T-helper 22 cell (primary cell): ENCODE results near the gene DHX9.

Experiments used
- DNase-seq: peaks from one replicate; pipeline ENCODE4 v3.0.0-alpha.2; 2020; ENCODE audit warnings: low read depth

The DHX9 gene

GRCh38 chr1:182841368-182841988 is 2.3 kb downstream of the DHX9 start:
- DNase-seq = no peak

GRCh38 chr1:182842265-182842664 is 3.1 kb downstream of the DHX9 start:
- no peak for DNase-seq

- no peak for DNase-seq
Observed at GRCh38 chr1:182845379-182845778, 6.2 kb downstream of the DHX9 start.

GRCh38 chr1:182845894-182846293 is 6.7 kb downstream of the DHX9 start:
- no peak for DNase-seq

- DNase-seq = no peak
Observed at GRCh38 chr1:182847105-182847504, 8.0 kb downstream of the DHX9 start.

GRCh38 chr1:182848736-182849135 is 9.6 kb downstream of the DHX9 start:
- no peak for DNase-seq

GRCh38 chr1:182850319-182850718 is 11.2 kb downstream of the DHX9 start:
- DNase-seq = no peak

GRCh38 chr1:182851825-182852224 is 12.7 kb downstream of the DHX9 start:
- DNase-seq = no peak

- no peak for DNase-seq
Observed at GRCh38 chr1:182855911-182856310, 16.8 kb downstream of the DHX9 start.

- no peak for DNase-seq
Observed at GRCh38 chr1:182857212-182857611, 18.1 kb downstream of the DHX9 start.

- DNase-seq = no peak
Observed at GRCh38 chr1:182860658-182861057, 21.5 kb downstream of the DHX9 start.

- no peak for DNase-seq
Observed at GRCh38 chr1:182861994-182862393, 22.8 kb downstream of the DHX9 start.

GRCh38 chr1:182862827-182863226 is 23.7 kb downstream of the DHX9 start:
- DNase-seq = no peak

GRCh38 chr1:182863940-182864339 is 24.8 kb downstream of the DHX9 start:
- DNase-seq = no peak

- DNase-seq = no peak
Observed at GRCh38 chr1:182867861-182868260, 28.7 kb downstream of the DHX9 start.

- no peak for DNase-seq
Observed at GRCh38 chr1:182869241-182869666, 30.1 kb downstream of the DHX9 start.

GRCh38 chr1:182872881-182873280 is 33.7 kb downstream of the DHX9 start:
- no peak for DNase-seq

- no peak for DNase-seq
Observed at GRCh38 chr1:182875889-182876288, 36.7 kb downstream of the DHX9 start.

- DNase-seq = no peak
Observed at GRCh38 chr1:182877331-182877730, 38.2 kb downstream of the DHX9 start.

GRCh38 chr1:182877842-182878241 is 38.7 kb downstream of the DHX9 start:
- DNase-seq = no peak

GRCh38 chr1:182884872-182885271 is 45.7 kb downstream of the DHX9 start:
- no peak for DNase-seq

- DNase-seq = no peak
Observed at GRCh38 chr1:182885591-182885990, 46.4 kb downstream of the DHX9 start.

- no peak for DNase-seq
Observed at GRCh38 chr1:182886985-182887384, 47.8 kb downstream of the DHX9 start.

GRCh38 chr1:182888736-182889531 is 49.8 kb downstream of the DHX9 start:
- DNase-seq = no peak
